ENCODE data around the gene TMEM204.

GRCh38 chr16:1495889-1496262 is 37.6 kb upstream of the TMEM204 start:
- TF ChIP-seq ZNF416 (tag by site-specific recombination; IDR thresholded peaks at IDR 0.05) (no peak), ZNF624 (tag by site-specific recombination; IDR thresholded peaks at IDR 0.05) (no peak), ELK4 (IDR thresholded peaks at IDR 0.05; ENCODE audit: borderline replicate concordance, low read depth, low read length) (no peak), ZNF654 (tag by site-specific recombination; IDR thresholded peaks at IDR 0.05; ENCODE audit: low read depth) (no peak), ZNF776 (tag by site-specific recombination; IDR thresholded peaks at IDR 0.05; ENCODE audit: borderline replicate concordance) (no peak), ZNF266 (tag by site-specific recombination; IDR thresholded peaks at IDR 0.05; ENCODE audit: low read depth) (no peak), ZNF792 (tag by site-specific recombination; IDR thresholded peaks at IDR 0.05) (no peak), ZNF274 (IDR thresholded peaks at IDR 0.05; ENCODE audit: low read length) (no peak), ZNF274 (tag by site-specific recombination; IDR thresholded peaks at IDR 0.05; ENCODE audit: borderline replicate concordance) (no peak), ZBTB7A (tag by site-specific recombination; IDR thresholded peaks at IDR 0.05; ENCODE audit: low read depth) (no peak), ZNF626 (tag by site-specific recombination; IDR thresholded peaks at IDR 0.05) (no peak)
- TF ChIP-seq, protein P1, sequence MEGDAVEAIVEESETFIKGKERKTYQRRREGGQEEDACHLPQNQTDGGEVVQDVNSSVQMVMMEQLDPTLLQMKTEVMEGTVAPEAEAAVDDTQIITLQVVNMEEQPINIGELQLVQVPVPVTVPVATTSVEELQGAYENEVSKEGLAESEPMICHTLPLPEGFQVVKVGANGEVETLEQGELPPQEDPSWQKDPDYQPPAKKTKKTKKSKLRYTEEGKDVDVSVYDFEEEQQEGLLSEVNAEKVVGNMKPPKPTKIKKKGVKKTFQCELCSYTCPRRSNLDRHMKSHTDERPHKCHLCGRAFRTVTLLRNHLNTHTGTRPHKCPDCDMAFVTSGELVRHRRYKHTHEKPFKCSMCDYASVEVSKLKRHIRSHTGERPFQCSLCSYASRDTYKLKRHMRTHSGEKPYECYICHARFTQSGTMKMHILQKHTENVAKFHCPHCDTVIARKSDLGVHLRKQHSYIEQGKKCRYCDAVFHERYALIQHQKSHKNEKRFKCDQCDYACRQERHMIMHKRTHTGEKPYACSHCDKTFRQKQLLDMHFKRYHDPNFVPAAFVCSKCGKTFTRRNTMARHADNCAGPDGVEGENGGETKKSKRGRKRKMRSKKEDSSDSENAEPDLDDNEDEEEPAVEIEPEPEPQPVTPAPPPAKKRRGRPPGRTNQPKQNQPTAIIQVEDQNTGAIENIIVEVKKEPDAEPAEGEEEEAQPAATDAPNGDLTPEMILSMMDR (tag by site-specific recombination; IDR thresholded peaks at IDR 0.05) = no peak
- TF ChIP-seq, protein P2, sequence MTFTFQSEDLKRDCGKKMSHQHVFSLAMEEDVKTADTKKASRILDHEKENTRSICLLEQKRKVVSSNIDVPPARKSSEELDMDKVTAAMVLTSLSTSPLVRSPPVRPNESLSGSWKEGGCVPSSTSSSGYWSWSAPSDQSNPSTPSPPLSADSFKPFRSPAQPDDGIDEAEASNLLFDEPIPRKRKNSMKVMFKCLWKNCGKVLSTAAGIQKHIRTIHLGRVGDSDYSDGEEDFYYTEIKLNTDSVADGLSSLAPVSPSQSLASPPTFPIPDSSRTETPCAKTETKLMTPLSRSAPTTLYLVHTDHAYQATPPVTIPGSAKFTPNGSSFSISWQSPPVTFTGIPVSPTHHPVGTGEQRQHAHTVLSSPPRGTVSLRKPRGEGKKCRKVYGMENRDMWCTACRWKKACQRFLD (tag by site-specific recombination; IDR thresholded peaks at IDR 0.05) = no peak
- TF ChIP-seq, protein P3, sequence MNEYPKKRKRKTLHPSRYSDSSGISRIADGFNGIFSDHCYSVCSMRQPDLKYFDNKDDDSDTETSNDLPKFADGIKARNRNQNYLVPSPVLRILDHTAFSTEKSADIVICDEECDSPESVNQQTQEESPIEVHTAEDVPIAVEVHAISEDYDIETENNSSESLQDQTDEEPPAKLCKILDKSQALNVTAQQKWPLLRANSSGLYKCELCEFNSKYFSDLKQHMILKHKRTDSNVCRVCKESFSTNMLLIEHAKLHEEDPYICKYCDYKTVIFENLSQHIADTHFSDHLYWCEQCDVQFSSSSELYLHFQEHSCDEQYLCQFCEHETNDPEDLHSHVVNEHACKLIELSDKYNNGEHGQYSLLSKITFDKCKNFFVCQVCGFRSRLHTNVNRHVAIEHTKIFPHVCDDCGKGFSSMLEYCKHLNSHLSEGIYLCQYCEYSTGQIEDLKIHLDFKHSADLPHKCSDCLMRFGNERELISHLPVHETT (tag by site-specific recombination; IDR thresholded peaks at IDR 0.05) = no peak
